Measurements from ENCODE around the gene CCSER2.

- TF ChIP-seq CTCF (conservative IDR thresholded peaks at IDR 0.05; ENCODE audit: low read depth, low read length) (no peak), EZH2 (IDR thresholded peaks at IDR 0.05; ENCODE audit: borderline replicate concordance, low read depth, low read length, poor library complexity, severe bottlenecking) (no peak)
Observed at GRCh38 chr10:84336406-84337090, 8.2 kb downstream of the CCSER2 start.

All from A673 (cell line).